MM.1S (cell line): ENCODE measurements around the gene IFITM10.

Experiments
- DNase-seq: peaks from one replicate; pipeline ENCODE4 v3.0.0-alpha.2; 2015
- H2AFZ ChIP-seq: fragments of 300-600 bp; sonication (generic); 2 replicates; pipeline ENCODE4 v1.6.0; 2016; ENCODE audit warnings: antibody characterized with exemption, low read length
- H3F3A ChIP-seq: fragments of 300-600 bp; sonication (generic); 2 replicates; pipeline ENCODE4 v1.6.1; 2016; ENCODE audit warnings: mild to moderate bottlenecking, antibody characterized with exemption, low read length, moderate library complexity, mixed read lengths; ENCODE audit not compliant: insufficient read depth
- H3K27ac ChIP-seq: fragments of 300-600 bp; sonication (generic); 2 replicates; pipeline ENCODE4 v1.5.1; 2016; ENCODE audit warnings: mild to moderate bottlenecking, low read length
- H3K27me3 ChIP-seq: fragments of 300-600 bp; sonication (generic); replicated peaks from 2 replicates; pipeline ENCODE4 v1.6.0; 2016; ENCODE audit warnings: low read length; ENCODE audit not compliant: insufficient read depth
- H3K36me3 ChIP-seq: fragments of 300-600 bp; sonication (generic); replicated peaks from 2 replicates; pipeline ENCODE4 v1.6.1; 2016; ENCODE audit warnings: mild to moderate bottlenecking, low read length, mixed read lengths; ENCODE audit not compliant: insufficient read depth
- H3K4me1 ChIP-seq: fragments of 300-600 bp; sonication (generic); 2 replicates; pipeline ENCODE4 v1.6.1; 2016; ENCODE audit warnings: low read length, mixed read lengths
- H3K4me2 ChIP-seq: fragments of 300-600 bp; sonication (generic); 2 replicates; pipeline ENCODE4 v1.6.0; 2016; ENCODE audit warnings: low read depth, low read length
- H3K4me3 ChIP-seq: fragments of 300-600 bp; sonication (generic); 2 replicates; pipeline ENCODE4 v1.5.1; 2016; ENCODE audit warnings: low read length, mixed read lengths
- H3K79me2 ChIP-seq: fragments of 300-600 bp; sonication (generic); 2 replicates; pipeline ENCODE4 v1.6.1; 2016; ENCODE audit warnings: mixed run types, low read length, mixed read lengths
- H3K9ac ChIP-seq: fragments of 300-600 bp; sonication (generic); 2 replicates; pipeline ENCODE4 v1.6.1; 2016; ENCODE audit warnings: low read length, mixed read lengths
- H3K9me2 ChIP-seq: fragments of 300-600 bp; sonication (generic); replicated peaks from 2 replicates; pipeline ENCODE4 v1.6.1; 2016; ENCODE audit warnings: mild to moderate bottlenecking, low read length, mixed read lengths; ENCODE audit not compliant: insufficient read depth
- H3K9me3 ChIP-seq: fragments of 300-600 bp; sonication (generic); replicated peaks from 2 replicates; pipeline ENCODE4 v1.6.1; 2016; ENCODE audit warnings: mild to moderate bottlenecking, low read length, mixed read lengths; ENCODE audit not compliant: insufficient read depth
- H4K20me1 ChIP-seq: fragments of 300-600 bp; sonication (generic); 2 replicates; pipeline ENCODE4 v1.6.1; 2016; ENCODE audit warnings: mild to moderate bottlenecking, low read length, moderate library complexity, mixed read lengths; ENCODE audit not compliant: insufficient read depth
- CTCF ChIP-seq: fragments of 300-600 bp; sonication (generic); IDR thresholded peaks from 2 replicates; pipeline ENCODE4 v1.5.1; 2016; ENCODE audit warnings: antibody characterized with exemption, low read length, mixed read lengths
- EZH2 ChIP-seq: fragments of 300-600 bp; sonication (generic); optimal IDR thresholded peaks from 2 replicates; pipeline ENCODE3; 2017; ENCODE audit warnings: low read depth, mild to moderate bottlenecking, antibody characterized with exemption, low read length, mixed read lengths
- EZH2phosphoT487 ChIP-seq: fragments of 300-600 bp; sonication (generic); IDR thresholded peaks from 2 replicates; pipeline ENCODE4 v1.6.1; 2018; ENCODE audit warnings: antibody characterized with exemption, low read length

IFITM10 gene

GRCh38 chr11:1750481-1750839 is at the start of gene IFITM10:
IFITM10 (minus strand) TSS chr11:1750595; CDS start chr11:1750442, 153 bp downstream.
- Histone ChIP-seq H3K27me3 (peaks cover 1% of the 10 kb centered on the region), H3K4me2 (no peak within 1 kb of the TSS), H3K4me1 (no peaks in the 10 kb centered on the region), H3K79me2 (no peaks in the 10 kb centered on the region), H3K9me2 (no peaks in the 10 kb centered on the region), H3K36me3 (no peaks in the 10 kb centered on the region), H3K9me3 (no peaks in the 10 kb centered on the region), H4K20me1 (no peaks in the 10 kb centered on the region; the same call in 1 of the 2 replicates), H3F3A (no peaks in the 10 kb centered on the region), H3K27ac (no peak within 1 kb of the TSS), H3K9ac (no peak within 1 kb of the TSS), H2AFZ (no peak within 1 kb of the TSS), H3K4me3 (no peak within 1 kb of the TSS)
- DNase-seq: no peak
- TF ChIP-seq EZH2phosphoT487: no peak
- TF ChIP-seq CTCF: no peak
- no peak for TF ChIP-seq EZH2

- no peaks in the 10 kb centered on the region for H3K36me3 ChIP-seq
- no peak overlapping the region for H3K9ac ChIP-seq
- no peak for DNase-seq
- H4K20me1 ChIP-seq: no peaks in the 10 kb centered on the region
- H3K27me3 ChIP-seq: peaks cover 97% of the 10 kb centered on the region
- no peaks in the 10 kb centered on the region for H3K9me2 ChIP-seq
- H3K79me2 ChIP-seq: no peaks in the 10 kb centered on the region
- no peaks in the 10 kb centered on the region for H3F3A ChIP-seq
- H3K27ac ChIP-seq: no peak overlapping the region
- H2AFZ ChIP-seq: no peak overlapping the region
- no peaks in the 10 kb centered on the region for H3K4me1 ChIP-seq
- TF ChIP-seq CTCF (no peak), EZH2phosphoT487 (no peak), EZH2 (no peak)
- no peak overlapping the region for H3K4me3 ChIP-seq
- H3K9me3 ChIP-seq: no peaks in the 10 kb centered on the region
- H3K4me2 ChIP-seq: no peak overlapping the region
Measured at GRCh38 chr11:1797391-1798125, 47.2 kb upstream of the IFITM10 start.

GRCh38 chr11:1796413-1797011 is 46.1 kb upstream of the IFITM10 start:
- Histone ChIP-seq H2AFZ (no peak overlapping the region), H3K27ac (no peak overlapping the region), H4K20me1 (no peaks in the 10 kb centered on the region), H3K9ac (no peak overlapping the region), H3K79me2 (no peaks in the 10 kb centered on the region), H3F3A (no peaks in the 10 kb centered on the region), H3K4me2 (no peak overlapping the region), H3K9me2 (no peaks in the 10 kb centered on the region), H3K4me1 (no peaks in the 10 kb centered on the region), H3K9me3 (no peaks in the 10 kb centered on the region), H3K27me3 (peaks cover 97% of the 10 kb centered on the region), H3K4me3 (no peak overlapping the region), H3K36me3 (no peaks in the 10 kb centered on the region)
- no peak for DNase-seq
- TF ChIP-seq CTCF (no peak), EZH2 (no peak), EZH2phosphoT487 (no peak)
